ENCODE measurements around the gene OSTF1.
A peak's percentile ranks its signal among the peaks of the same experiment; 100 is the strongest.

OSTF1 gene

DNA sequence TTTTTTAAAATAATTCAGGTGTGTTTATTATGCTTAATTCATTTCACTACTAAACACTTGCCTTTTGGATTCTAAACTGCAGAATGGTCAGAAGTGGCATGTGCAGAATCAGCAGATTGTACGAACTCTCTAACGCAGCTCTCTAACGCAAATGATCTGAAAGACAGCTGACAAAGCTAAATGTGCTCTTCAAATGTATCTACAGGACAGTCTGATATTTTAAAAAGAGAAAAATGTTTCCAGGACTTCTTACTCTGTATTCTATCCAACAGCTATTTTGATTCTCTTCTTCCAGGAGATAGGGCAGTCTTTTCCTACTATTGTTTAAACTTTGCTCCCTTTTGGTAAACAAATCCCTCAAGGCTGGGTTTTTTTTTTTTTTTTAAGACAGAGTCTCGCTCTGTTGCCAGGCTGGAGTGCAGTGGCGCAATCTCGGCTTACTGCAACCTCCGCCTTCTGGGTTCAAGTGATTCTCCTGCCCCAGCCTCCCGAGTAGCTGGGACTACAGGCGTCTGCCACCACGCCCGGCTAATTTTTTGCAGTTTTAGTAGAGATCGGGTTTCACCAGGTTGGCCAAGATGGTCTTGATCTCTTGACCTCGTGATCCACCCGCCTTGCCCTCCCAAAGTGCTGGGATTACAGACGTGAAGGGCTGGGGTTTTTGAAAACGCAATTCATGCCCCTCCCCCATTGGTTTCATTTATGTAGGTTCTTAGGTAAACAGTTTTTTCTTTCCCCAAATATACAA is 1.6 kb upstream of the OSTF1 start:
- no peak for DNase-seq

DNA sequence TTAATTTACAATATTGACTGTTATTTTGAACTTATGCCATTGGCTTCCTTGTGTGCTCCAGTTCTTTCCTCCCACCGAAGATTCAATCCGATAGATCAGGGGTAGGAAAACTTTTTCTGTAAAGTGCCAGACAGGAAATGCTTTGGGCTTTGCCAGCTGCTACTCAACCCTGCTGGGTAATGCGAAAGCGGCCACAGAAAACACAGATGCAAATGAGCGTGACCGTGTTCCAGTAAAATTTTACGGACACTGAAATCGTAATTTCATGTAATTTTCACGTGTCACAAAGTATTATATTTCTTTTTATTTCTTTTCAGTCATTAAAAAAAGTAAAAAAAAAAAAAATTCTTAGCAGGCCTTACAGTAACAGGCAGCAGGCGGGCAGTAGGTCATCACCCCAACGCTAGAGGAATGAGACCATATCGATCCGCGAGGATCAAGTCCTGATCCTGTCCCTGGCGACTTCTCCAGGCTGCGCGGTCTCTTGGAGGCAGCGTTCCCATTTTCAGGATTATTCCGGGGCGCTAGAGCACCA is 958 bp upstream of the OSTF1 start:
- DNase-seq, result peak; percentile 8

DNA sequence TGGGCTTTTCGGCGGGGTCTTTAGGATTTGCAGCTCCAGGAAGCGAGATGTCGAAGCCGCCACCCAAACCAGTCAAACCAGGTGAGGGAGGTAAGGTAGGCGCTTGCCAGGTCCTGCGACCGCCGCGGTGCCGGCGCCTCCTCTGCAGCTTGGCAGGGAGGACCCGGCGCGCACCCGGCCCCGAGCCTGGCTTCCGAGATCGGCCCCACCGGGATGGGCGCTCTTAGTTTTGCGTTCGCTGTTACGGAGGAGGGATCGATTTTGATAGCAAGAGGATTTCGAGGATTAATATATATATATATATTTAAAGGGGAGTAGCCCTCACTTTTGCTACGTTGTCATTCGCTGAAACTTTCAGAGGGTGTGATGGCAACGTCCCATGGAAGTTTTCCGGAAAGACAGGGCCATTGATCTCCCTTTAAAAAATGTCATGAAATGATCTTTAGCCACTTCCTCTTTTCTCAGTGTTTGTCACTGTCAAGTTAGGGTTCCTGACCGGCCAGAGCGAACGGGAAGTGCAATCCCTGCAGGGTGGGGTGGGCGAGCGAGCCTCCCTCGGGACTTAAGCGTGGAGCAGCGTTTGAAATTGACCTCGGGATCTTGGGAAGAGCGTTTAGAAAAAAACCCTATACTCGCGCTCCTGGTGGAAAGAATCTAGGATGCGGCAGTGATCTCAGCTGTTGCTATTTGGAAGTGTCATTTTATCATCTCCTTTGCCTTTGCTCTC is 495 bp downstream of the OSTF1 start:
- DNase-seq, result peak; percentile 12

GRCh38 chr9:75089373-75089766 is 1.1 kb downstream of the OSTF1 start:
- DNase-seq, result no peak

DNA sequence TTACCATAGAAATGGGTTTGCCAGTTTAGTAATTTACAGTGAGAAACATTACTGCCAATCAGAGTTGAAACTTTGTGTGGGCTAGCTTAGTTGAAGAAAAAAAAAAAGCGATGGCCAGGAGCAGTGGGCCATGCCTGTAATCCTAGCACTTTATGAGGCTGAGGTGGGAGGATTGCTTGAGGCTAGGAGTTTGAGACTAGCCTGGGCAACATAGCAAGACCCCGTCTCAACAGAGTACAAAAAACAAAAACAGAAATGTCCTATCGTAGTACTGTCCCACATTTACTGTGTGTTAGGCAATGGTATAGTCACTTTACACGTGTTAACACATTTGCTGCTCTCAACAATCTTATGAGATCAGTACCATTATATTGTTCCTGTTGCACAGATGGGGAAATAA is 2.3 kb downstream of the OSTF1 start:
- DNase-seq, result no peak

GRCh38 chr9:75092766-75093165 is 4.5 kb downstream of the OSTF1 start:
- DNase-seq, result no peak

DNA sequence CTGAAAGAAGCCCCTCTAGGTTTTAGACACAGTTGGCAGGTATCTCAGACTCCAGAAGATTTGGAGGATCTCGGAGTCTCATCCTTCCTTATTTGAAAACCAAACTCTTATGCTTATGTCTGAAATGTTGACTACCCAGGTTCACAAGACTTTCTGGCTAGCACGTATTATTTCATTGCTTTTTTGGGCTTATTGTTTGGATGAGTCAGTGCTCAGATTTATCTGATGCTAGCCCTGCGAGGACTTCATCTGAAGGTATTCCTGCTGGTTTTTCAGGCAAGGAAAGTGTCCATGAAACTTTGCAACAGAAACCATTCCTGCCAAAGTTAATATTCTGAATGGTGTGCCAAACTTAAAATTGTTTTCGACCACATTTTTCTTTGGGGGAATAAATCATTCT is 8.5 kb downstream of the OSTF1 start:
- DNase-seq, result no peak

GRCh38 chr9:75101004-75101588 is 12.8 kb downstream of the OSTF1 start:
- no peak for DNase-seq

GRCh38 chr9:75102177-75102790 is 14.0 kb downstream of the OSTF1 start:
- DNase-seq, result no peak

DNA sequence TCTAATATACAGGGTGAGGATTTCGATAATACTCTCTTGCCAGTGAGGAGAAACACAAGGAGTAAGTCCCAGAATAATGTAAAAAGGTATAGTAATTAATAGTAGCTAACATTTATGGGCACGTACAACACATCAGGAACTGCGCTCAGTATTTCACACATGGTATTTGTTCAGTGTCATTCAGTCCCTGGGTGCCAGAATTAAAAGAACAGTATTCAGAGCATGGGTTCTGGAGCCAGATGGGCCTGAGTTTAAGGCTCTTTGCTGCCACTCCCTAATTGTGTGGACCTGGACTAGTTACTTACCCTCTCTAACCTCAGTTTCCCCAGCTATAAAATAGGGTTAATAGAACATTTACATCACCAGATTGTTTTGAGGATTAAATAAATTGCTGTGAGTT is 16.3 kb downstream of the OSTF1 start:
- DNase-seq, result no peak

DNA sequence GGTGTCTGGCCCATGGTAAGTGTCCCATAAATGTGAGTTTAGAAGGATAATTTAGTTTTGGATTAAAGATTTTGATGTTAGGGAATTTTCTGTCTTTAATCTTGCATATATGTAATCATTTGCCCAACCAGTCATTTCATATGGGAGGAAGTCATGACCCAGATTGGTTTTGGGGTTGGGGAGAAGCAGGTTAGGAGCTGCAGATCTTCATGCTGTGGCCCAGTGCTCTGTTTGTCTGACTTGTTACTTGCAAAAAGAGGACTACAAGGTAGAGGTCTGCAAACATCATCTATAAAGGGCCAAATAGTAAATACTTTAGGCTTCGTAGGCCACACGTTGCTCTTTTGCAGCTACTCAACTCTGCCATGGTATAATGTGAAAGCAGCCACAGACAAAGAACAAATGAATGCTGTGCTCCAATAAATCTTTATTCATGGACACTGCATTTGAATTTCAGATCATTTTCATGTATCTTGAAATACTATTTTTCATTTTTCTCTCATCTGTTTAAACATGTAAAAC is 16.8 kb downstream of the OSTF1 start:
- no peak for DNase-seq

DNA sequence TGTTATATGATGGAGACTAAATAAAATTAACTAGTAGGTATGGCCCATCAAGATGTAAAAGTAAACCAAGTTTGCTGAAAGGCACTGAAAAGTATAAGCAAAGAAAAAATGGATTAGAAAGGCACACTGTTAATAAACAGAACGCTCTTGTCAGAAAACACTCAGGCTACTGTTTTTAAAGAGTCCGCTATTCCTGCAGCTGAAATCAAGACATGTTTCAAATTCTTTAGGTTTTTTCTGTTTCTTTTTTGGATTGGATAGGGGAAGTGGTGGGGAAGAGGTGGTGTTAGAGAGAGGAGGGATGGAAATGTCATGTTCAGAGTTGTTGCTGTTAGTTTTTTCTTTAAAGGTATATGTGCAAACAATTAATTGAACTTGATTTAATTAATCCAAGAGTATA is 17.5 kb downstream of the OSTF1 start:
- no peak for DNase-seq

DNA sequence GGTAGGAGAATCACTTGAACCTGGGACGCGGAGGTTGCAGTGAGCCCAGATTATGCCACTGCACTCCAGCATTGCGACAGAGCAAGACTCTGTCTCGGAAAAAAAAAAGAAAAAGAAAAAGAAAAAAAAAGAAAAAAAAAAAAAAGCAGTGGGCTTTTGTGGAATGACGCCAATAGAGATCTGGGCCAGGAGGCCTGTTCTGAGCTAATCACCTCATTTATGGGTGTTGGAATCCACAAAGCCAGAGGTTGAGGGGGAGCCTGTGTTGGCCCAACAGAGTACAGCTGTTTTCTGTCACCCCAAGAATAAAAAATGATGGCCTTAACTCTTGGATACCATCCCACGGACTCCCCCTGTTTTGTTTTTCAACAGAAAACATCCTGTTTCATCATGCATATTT is 18.5 kb downstream of the OSTF1 start:
- no peak for DNase-seq

GRCh38 chr9:75108571-75108970 is 20.3 kb downstream of the OSTF1 start:
- no peak for DNase-seq

- no peak for DNase-seq
These were observed 21.0 kb downstream of the OSTF1 start for GRCh38 chr9:75109210-75109839.

GRCh38 chr9:75111019-75111622 is 22.8 kb downstream of the OSTF1 start:
- no peak for DNase-seq

- no peak for DNase-seq
These were observed 24.5 kb downstream of the OSTF1 start for GRCh38 chr9:75112789-75113188.

- no peak for DNase-seq
These were observed 28.0 kb downstream of the OSTF1 start for GRCh38 chr9:75116306-75116705.

DNA sequence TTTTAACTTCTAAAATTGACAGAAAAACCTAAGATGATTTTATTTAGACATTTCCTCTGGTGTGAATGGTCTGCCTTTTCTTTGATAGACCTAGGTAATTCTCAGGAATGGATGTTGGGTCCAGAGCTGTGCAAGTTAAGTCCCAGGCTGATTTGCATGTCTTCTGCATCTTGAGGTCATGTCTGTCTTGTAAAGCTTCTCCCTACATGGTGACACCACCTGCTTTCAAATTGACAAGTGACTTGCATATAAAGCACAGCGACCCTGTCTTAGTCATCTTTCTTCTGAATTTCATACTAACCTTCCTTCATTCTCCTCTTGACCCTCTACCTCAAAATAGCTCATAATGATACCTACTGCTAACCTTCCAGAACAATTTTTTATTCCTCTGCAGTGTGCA is 29.2 kb downstream of the OSTF1 start:
- DNase-seq, result no peak

GRCh38 chr9:75120686-75121085 is 32.4 kb downstream of the OSTF1 start:
- DNase-seq, result no peak

DNA sequence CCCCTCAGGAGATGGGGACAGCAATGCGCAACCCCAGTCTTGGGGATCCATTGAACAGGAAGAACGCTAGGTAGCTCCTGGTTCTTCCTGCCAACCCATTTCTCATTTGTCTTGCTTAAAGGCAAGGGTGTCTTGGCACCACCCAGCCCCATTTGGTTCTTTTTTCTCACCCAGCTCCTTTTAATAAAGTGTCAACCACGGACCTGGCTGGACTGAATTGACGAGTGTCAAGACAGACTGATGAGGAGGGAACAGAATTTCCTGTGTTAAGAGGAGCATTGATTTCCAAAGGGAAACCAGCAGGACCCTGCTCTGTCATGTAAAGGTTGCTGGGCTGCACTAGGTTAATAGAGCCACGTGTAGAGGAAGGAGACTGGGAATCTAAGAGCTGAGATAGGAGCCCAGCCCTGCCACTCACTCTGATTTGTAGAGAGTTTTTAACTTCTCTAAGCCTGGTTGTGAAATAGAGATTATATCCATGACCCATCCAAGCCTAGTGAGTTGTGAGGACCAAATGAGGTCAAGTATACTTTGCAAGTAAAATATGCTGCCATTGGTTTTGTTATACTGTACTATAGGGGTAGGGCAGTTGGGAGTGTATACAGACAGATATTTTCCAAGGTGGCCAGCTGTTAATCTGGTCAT is 33.7 kb downstream of the OSTF1 start:
- no peak for DNase-seq

GRCh38 chr9:75123696-75124095 is 35.4 kb downstream of the OSTF1 start:
- no peak for DNase-seq

Data from NCI-H1048 (cell line).